Endodermal cell (in vitro differentiated cells): ENCODE data around the gene FRS3. TPM values are rescaled to one million over a fixed set of nuclear protein-coding genes. Genes with fewer than 3 reads are reported as not detected.

Source experiments
- DNase-seq: peaks from one replicate; pipeline ENCODE4 v3.0.0-alpha.2; 2017
- H3K27ac ChIP-seq: 2 replicates; pipeline ENCODE4 v1.5.1; 2013; ENCODE audit warnings: mild to moderate bottlenecking, low read depth, low read length, moderate library complexity
- H3K27me3 ChIP-seq: 2 replicates; pipeline ENCODE4 v1.6.1; 2013; ENCODE audit warnings: mild to moderate bottlenecking, low read length, moderate library complexity; ENCODE audit not compliant: insufficient read depth, control insufficient read depth, poor library complexity, severe bottlenecking
- H3K36me3 ChIP-seq: 2 replicates; pipeline ENCODE4 v1.7.0; 2013; ENCODE audit warnings: mild to moderate bottlenecking, low read length, moderate library complexity; ENCODE audit not compliant: control insufficient read depth, insufficient read depth
- H3K4me1 ChIP-seq: one replicate; pipeline ENCODE4 v1.7.0; 2013; ENCODE audit warnings: low read length; ENCODE audit not compliant: control insufficient read depth, insufficient read depth
- H3K4me3 ChIP-seq: 2 replicates; pipeline ENCODE4 v1.5.1; 2013; ENCODE audit warnings: mild to moderate bottlenecking, low read length, moderate library complexity
- H3K9ac ChIP-seq: 2 replicates; pipeline ENCODE4 v1.6.1; 2013; ENCODE audit warnings: mild to moderate bottlenecking, low read length, moderate library complexity; ENCODE audit not compliant: poor library complexity, severe bottlenecking; ENCODE audit errors: extremely low read depth
- H3K9me3 ChIP-seq: 2 replicates; pipeline ENCODE4 v1.6.1; 2013; ENCODE audit warnings: mild to moderate bottlenecking, low read length, moderate library complexity; ENCODE audit not compliant: control insufficient read depth
- H3K27ac Mint-ChIP-seq: 2 replicates; pipeline ENCODE4 v1.8.0; 2020; ENCODE audit warnings: mixed read lengths
- H3K27me3 Mint-ChIP-seq: 2 replicates; pipeline ENCODE4 v1.8.0; 2021; ENCODE audit warnings: mild to moderate bottlenecking, mixed read lengths; ENCODE audit not compliant: insufficient read depth
- H3K36me3 Mint-ChIP-seq: 2 replicates; pipeline ENCODE4 v1.8.0; 2020; ENCODE audit warnings: low read depth, mixed read lengths
- H3K4me1 Mint-ChIP-seq: 2 replicates; pipeline ENCODE4 v1.8.0; 2020; ENCODE audit warnings: mixed read lengths
- H3K4me3 Mint-ChIP-seq: 2 replicates; pipeline ENCODE4 v1.8.0; 2020; ENCODE audit warnings: mild to moderate bottlenecking, moderate library complexity, mixed read lengths
- H3K9me3 Mint-ChIP-seq: 2 replicates; pipeline ENCODE4 v1.8.0; 2020; ENCODE audit warnings: mild to moderate bottlenecking, mixed read lengths
- CTCF ChIP-seq: fragments of 200-600 bp; sonication (generic); conservative IDR thresholded peaks from 2 replicates; pipeline ENCODE4 v1.5.0; 2021; ENCODE audit warnings: antibody characterized with exemption, mild to moderate bottlenecking
- WGBS, 2 experiments: methylation state at CpG; one replicate each; pipeline versions ENCODE4 v1.1.5 to v1.1.7; 2013; ENCODE audit warnings: missing lambda C conversion rate in 2 of 2, mixed read lengths in 1 of 2; ENCODE audit not compliant: insufficient coverage in 1 of 2, insufficient read length in 1 of 2; 5-methylcytosine and 5-hydroxymethylcytosine counted together
- total RNA-seq, 2 donors: library from RNA; stranded (reverse); fragmentation: NEBNext Ultra II Directional in 1 of 2; extraction: Animal tissue kit (Norgen Biotek cat#: 25700) in 1 of 2; gene quantifications; 2 replicates in 1 of 2; 3 replicates in 1 of 2; pipeline ENCODE4 v1.2.1, GENCODE V29; 2021

Gene FRS3
- total RNA-seq, 2 donors from 2014 or later, result 7.5 to 12.0 TPM

- no peak overlapping the region for H3K4me3 ChIP-seq
- no peak for TF ChIP-seq CTCF
- H3K4me1 Mint-ChIP-seq, result peaks cover 15% of the 10 kb centered on the region
- peaks cover 10% of the 10 kb centered on the region for H3K27me3 ChIP-seq
- H3K27ac ChIP-seq, result no peak overlapping the region
- no peaks in the 10 kb centered on the region for H3K36me3 Mint-ChIP-seq
- no peaks in the 10 kb centered on the region for H3K9me3 ChIP-seq
- no peak overlapping the region for H3K4me3 Mint-ChIP-seq
- no peaks in the 10 kb centered on the region for H3K36me3 ChIP-seq
- DNase-seq, result no peak
- H3K4me1 ChIP-seq, result peaks cover 3% of the 10 kb centered on the region
- peaks cover 12% of the 10 kb centered on the region for H3K27me3 Mint-ChIP-seq
- no peak overlapping the region for H3K9ac ChIP-seq
- no peak overlapping the region for H3K27ac Mint-ChIP-seq
- 89 to 96% methylated on average over 14 to 19 of the region's 19 CpGs for WGBS, 2 experiments
- H3K9me3 Mint-ChIP-seq, result no peaks in the 10 kb centered on the region
These were observed 51.4 kb downstream of the FRS3 start for GRCh38 chr6:41728073-41728936.

- Histone ChIP-seq H3K4me3 (no peak overlapping the region), H3K27me3 (peaks cover 3% of the 10 kb centered on the region), H3K9ac (no peak overlapping the region), H3K27ac (no peak overlapping the region), H3K9me3 (no peaks in the 10 kb centered on the region), H3K4me1 (peaks cover 1% of the 10 kb centered on the region), H3K36me3 (no peaks in the 10 kb centered on the region)
- Mint-ChIP-seq H3K4me1 (peaks cover 17% of the 10 kb centered on the region), H3K4me3 (no peak overlapping the region), H3K9me3 (no peaks in the 10 kb centered on the region), H3K36me3 (no peaks in the 10 kb centered on the region), H3K27me3 (peaks cover 6% of the 10 kb centered on the region), H3K27ac (no peak overlapping the region)
- DNase-seq, result no peak
- TF ChIP-seq CTCF, result no peak
- WGBS, 2 experiments, result 94 to 95% methylated on average over 3 of the region's 3 CpGs
These were observed 52.0 kb downstream of the FRS3 start for GRCh38 chr6:41727705-41728072.

GRCh38 chr6:41726876-41727275 is 52.8 kb downstream of the FRS3 start:
- H3K36me3 Mint-ChIP-seq, result no peaks in the 10 kb centered on the region
- no peak overlapping the region for H3K27ac Mint-ChIP-seq
- H3K9me3 ChIP-seq, result no peaks in the 10 kb centered on the region
- peaks cover 4% of the 10 kb centered on the region for H3K27me3 Mint-ChIP-seq
- no peak for TF ChIP-seq CTCF
- no peak overlapping the region for H3K4me3 ChIP-seq
- H3K9ac ChIP-seq, result no peak overlapping the region
- H3K9me3 Mint-ChIP-seq, result no peaks in the 10 kb centered on the region
- H3K4me3 Mint-ChIP-seq, result no peak overlapping the region
- H3K36me3 ChIP-seq, result no peaks in the 10 kb centered on the region
- H3K27me3 ChIP-seq, result no peaks in the 10 kb centered on the region
- H3K4me1 Mint-ChIP-seq, result peaks cover 13% of the 10 kb centered on the region
- H3K4me1 ChIP-seq, result no peaks in the 10 kb centered on the region
- 97% methylated on average over 6 of the region's 7 CpGs; no CpG with 5 or more reads in 1 of the 2 experiments for WGBS, 2 experiments
- H3K27ac ChIP-seq, result no peak overlapping the region
- no peak for DNase-seq
